IMR-90 (cell line): ENCODE results near the gene LINC00237. TPM values are rescaled to one million over a fixed set of nuclear protein-coding genes. Genes with fewer than 3 reads are reported as not detected.

Experiments used
- ATAC-seq: fragments of 200-7000 bp; cut with Tn5 transposase; 2 replicates; pipeline ENCODE4 v1.9.1; 2020; ENCODE audit warnings: low read depth, mild to moderate bottlenecking, moderate library complexity
- BruUV-seq: library from RNA; stranded (reverse); fragments of 400-500 nt; replicated peaks from 2 replicates; lab custom pipeline; 2021; lab: Mats Ljungman, UMichigan
- CTCF ChIA-PET: fragments of 300-600 bp; formaldehyde crosslinking; extraction: SDS; loops from one replicate; lab custom pipeline; 2021; ENCODE audit warnings: antibody characterized with exemption; lab: Yijun Ruan, JAX
- POLR2A ChIA-PET: fragments of 300-600 bp; sonication (Branson Sonifier 250); formaldehyde crosslinking; loops from one replicate; lab custom pipeline; 2022; ENCODE audit warnings: antibody characterized with exemption; ENCODE audit not compliant: unreplicated experiment; lab: Charles Lee
- DNase-seq: peaks from one replicate; pipeline ENCODE4 v3.0.0; 2013
- H2AFZ ChIP-seq: replicated peaks from 2 replicates; pipeline ENCODE3; 2013; ENCODE audit warnings: low read length, mild to moderate bottlenecking; ENCODE audit not compliant: poor library complexity
- H2AK5ac ChIP-seq: 2 replicates; pipeline ENCODE4 v1.6.1; 2013; ENCODE audit warnings: low read depth, low read length, inconsistent platforms
- H2AK9ac ChIP-seq: replicated peaks from 2 replicates; pipeline ENCODE3; 2013; ENCODE audit warnings: mild to moderate bottlenecking, low read depth, low read length, moderate library complexity; ENCODE audit not compliant: poor library complexity
- H2BK120ac ChIP-seq: 2 replicates; pipeline ENCODE4 v1.6.1; 2013; ENCODE audit warnings: low read depth, low read length, inconsistent platforms
- H2BK15ac ChIP-seq: 3 replicates; pipeline ENCODE4 v1.6.1; 2013; ENCODE audit warnings: low read depth, low read length, inconsistent platforms
- H2BK20ac ChIP-seq: 2 replicates; pipeline ENCODE4 v1.6.1; 2013; ENCODE audit warnings: low read depth, mild to moderate bottlenecking, inconsistent platforms, low read length, moderate library complexity
- H2BK5ac ChIP-seq: 2 replicates; pipeline ENCODE4 v1.6.1; 2013; ENCODE audit warnings: mild to moderate bottlenecking, low read depth, low read length, inconsistent platforms; ENCODE audit not compliant: poor library complexity, severe bottlenecking
- H3K14ac ChIP-seq: replicated peaks from 2 replicates; pipeline ENCODE4 v1.6.1; 2013; ENCODE audit warnings: low read depth, low read length, inconsistent platforms
- H3K18ac ChIP-seq: 2 replicates; pipeline ENCODE4 v1.6.1; 2013; ENCODE audit warnings: low read depth, low read length, control low read depth
- H3K23ac ChIP-seq: 2 replicates; pipeline ENCODE4 v1.6.1; 2013; ENCODE audit warnings: low read depth, low read length, inconsistent platforms
- H3K27ac ChIP-seq: 2 replicates; pipeline ENCODE4 v1.5.1; 2013; ENCODE audit warnings: mild to moderate bottlenecking, control low read depth, low read length; ENCODE audit not compliant: insufficient read depth
- H3K27me3 ChIP-seq: 2 replicates; pipeline ENCODE4 v1.6.1; 2013; ENCODE audit warnings: low read length; ENCODE audit not compliant: control insufficient read depth, insufficient read depth
- H3K36me3 ChIP-seq: 2 replicates; pipeline ENCODE4 v1.6.1; 2013; ENCODE audit warnings: low read length, mixed read lengths; ENCODE audit not compliant: control insufficient read depth, insufficient read depth
- H3K4ac ChIP-seq: 2 replicates; pipeline ENCODE4 v1.6.1; 2013; ENCODE audit warnings: low read depth, low read length, inconsistent platforms
- H3K4me1 ChIP-seq: 2 replicates; pipeline ENCODE4 v1.6.1; 2013; ENCODE audit warnings: low read length, mixed read lengths; ENCODE audit not compliant: control insufficient read depth, insufficient read depth
- H3K4me2 ChIP-seq: 2 replicates; pipeline ENCODE4 v1.6.1; 2013; ENCODE audit warnings: low read depth, mild to moderate bottlenecking, control low read depth, low read length, moderate library complexity
- H3K4me3 ChIP-seq: 2 replicates; pipeline ENCODE4 v1.5.1; 2013; ENCODE audit warnings: low read depth, mild to moderate bottlenecking, control low read depth, low read length, moderate library complexity; ENCODE audit not compliant: insufficient read depth
- H3K56ac ChIP-seq: 2 replicates; pipeline ENCODE4 v1.6.1; 2013; ENCODE audit warnings: low read length, inconsistent platforms; ENCODE audit not compliant: insufficient read depth; ENCODE audit errors: extremely low read depth
- H3K79me1 ChIP-seq, 2 experiments: 2 replicates each; pipeline ENCODE4 v1.6.1; 2013; ENCODE audit warnings: low read length in 2 of 2, inconsistent platforms in 1 of 2, low read depth in 1 of 2
- H3K9ac ChIP-seq: 2 replicates; pipeline ENCODE4 v1.6.1; 2013; ENCODE audit warnings: low read depth, low read length, control low read depth
- H3K9me1 ChIP-seq: 2 replicates; pipeline ENCODE4 v1.6.1; 2013; ENCODE audit warnings: low read length, inconsistent platforms; ENCODE audit not compliant: insufficient read depth
- H3K9me3 ChIP-seq: 2 replicates; pipeline ENCODE4 v1.6.1; 2013; ENCODE audit warnings: low read length; ENCODE audit not compliant: control insufficient read depth, insufficient read depth
- H4K20me1 ChIP-seq: 2 replicates; pipeline ENCODE4 v1.6.1; 2013; ENCODE audit warnings: low read length, inconsistent platforms; ENCODE audit not compliant: insufficient read depth
- H4K5ac ChIP-seq: 2 replicates; pipeline ENCODE4 v1.6.1; 2013; ENCODE audit warnings: mild to moderate bottlenecking, low read depth, low read length, control low read depth
- H4K8ac ChIP-seq, 2 experiments: 2 replicates each; pipeline ENCODE4 v1.6.1; 2013; ENCODE audit warnings: low read depth in 2 of 2, low read length in 2 of 2, control low read depth in 1 of 2, inconsistent platforms in 1 of 2
- H4K91ac ChIP-seq: 2 replicates; pipeline ENCODE4 v1.6.1; 2013; ENCODE audit warnings: low read depth, low read length, inconsistent platforms; ENCODE audit not compliant: insufficient read depth
- CEBPB ChIP-seq: IDR thresholded peaks from 2 replicates; pipeline ENCODE4 v1.6.1; 2012; ENCODE audit warnings: low read depth, low read length, improper control_type of control experiment
- MAFK ChIP-seq: IDR thresholded peaks from 2 replicates; pipeline ENCODE4 v1.6.1; 2012; ENCODE audit warnings: low read depth, low read length, improper control_type of control experiment
- MAZ ChIP-seq: IDR thresholded peaks from 2 replicates; pipeline ENCODE4 v1.6.1; 2012; ENCODE audit warnings: low read depth, mild to moderate bottlenecking, low read length, improper control_type of control experiment, moderate library complexity, borderline replicate concordance
- RFX5 ChIP-seq: IDR thresholded peaks from 2 replicates; pipeline ENCODE4 v1.8.0; 2012; ENCODE audit warnings: low read depth, mild to moderate bottlenecking, low read length, moderate library complexity
- SMC3 ChIP-seq: fragments of 150-350 bp; IDR thresholded peaks from 2 replicates; pipeline ENCODE4 v1.6.1; 2016; ENCODE audit warnings: low read depth, mild to moderate bottlenecking, antibody characterized with exemption, low read length, moderate library complexity
- WGBS, 2 experiments: methylation state at CpG; one replicate each; pipeline versions ENCODE4 v1.1.5 to v1.1.7; 2013; ENCODE audit warnings: missing lambda C conversion rate in 2 of 2; ENCODE audit not compliant: insufficient read length in 1 of 2; ENCODE audit errors: extremely low coverage in 2 of 2; 5-methylcytosine and 5-hydroxymethylcytosine counted together
- dilution Hi-C: fragments of 300-500 bp; cut with HindIII; formaldehyde crosslinking; loops from one replicate; pipeline ENCODE4 v1.14.3; 2018; ENCODE audit warnings: low sequenced_read_pairs; ENCODE audit not compliant: unreplicated experiment
- in situ Hi-C: fragments of 300-500 bp; cut with MboI; formaldehyde crosslinking; loops from 3 replicates; pipeline ENCODE4 v1.14.3; 2019; ENCODE audit warnings: low sequenced_read_pairs, inconsistent platforms, mixed read lengths
- intact Hi-C: fragments of 100-400 bp; cut with micrococcal nuclease; formaldehyde crosslinking; loops from 2 replicates; pipeline ENCODE4 v1.10.0; 2022
- polyA plus RNA-seq, 3 experiments: library from polyadenylated mRNA; depleted of rRNA; stranded (reverse); fragments of >200 nt; gene quantifications; 2 replicates each; pipeline ENCODE4 v1.2.3, GENCODE V29; 2012; ENCODE audit warnings: low replicate concordance in 1 of 3
- total RNA-seq: library from RNA; depleted of rRNA; stranded (reverse); fragments of >200 nt; gene quantifications from 2 replicates; pipeline ENCODE4 v1.2.3, GENCODE V29; 2012
- TF ChIP-seq, protein P1 (sequence below): fragments of 150-350 bp; IDR thresholded peaks from 2 replicates; pipeline ENCODE4 v1.6.1; 2017; ENCODE audit warnings: mild to moderate bottlenecking, antibody characterized with exemption, low read length, low read depth

The LINC00237 gene
- total and polyA plus RNA-seq, 2 of the 4 experiments (the other 2 are of a cell fraction), result not detected

DNA sequence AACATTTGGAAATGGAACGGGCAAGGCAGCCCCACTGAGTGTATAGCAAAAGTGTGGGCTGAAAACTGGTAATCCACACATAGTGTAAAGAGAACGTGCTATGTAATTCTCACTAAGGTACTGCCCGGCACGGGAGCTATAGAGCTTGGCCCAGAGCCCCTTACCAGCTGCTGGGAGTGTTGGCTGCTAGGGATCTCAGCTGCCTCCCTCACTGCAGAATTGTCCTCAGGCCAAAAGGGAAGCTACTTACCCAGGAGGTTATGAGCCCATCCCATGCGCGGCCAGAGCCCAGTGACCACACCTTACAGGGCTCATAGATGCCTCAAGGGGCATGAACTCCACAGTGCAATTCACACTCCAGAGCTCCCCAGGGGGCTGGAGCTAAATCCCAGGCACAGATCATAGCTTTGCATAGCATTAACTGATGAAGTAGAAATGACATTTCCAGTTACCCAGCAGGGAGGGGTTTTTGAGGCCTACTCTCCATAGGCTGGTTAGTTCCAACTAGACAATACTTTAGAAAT lies 56.8 kb downstream of the LINC00237 start:
- Histone ChIP-seq H3K23ac (no peak overlapping the region), H2BK15ac (no peak overlapping the region), H3K18ac (no peak overlapping the region), H4K91ac (no peak overlapping the region), H2BK20ac (no peak overlapping the region), H2AK9ac (no peak overlapping the region), H3K56ac (no peak overlapping the region), H2AK5ac (no peak overlapping the region), H3K9ac (no peak overlapping the region), H3K14ac (no peak overlapping the region), H3K9me3 (no peaks in the 10 kb centered on the region), H3K4me2 (no peak overlapping the region), H3K27ac (no peak overlapping the region), H2BK120ac (no peak overlapping the region), H3K79me1 (no peaks in the 10 kb centered on the region), H4K5ac (no peak overlapping the region), H3K4me3 (no peak overlapping the region), H4K20me1 (no peaks in the 10 kb centered on the region), H2AFZ (no peak overlapping the region), H3K4me1 (no peaks in the 10 kb centered on the region), H4K8ac (no peak overlapping the region), H3K4ac (no peak overlapping the region), H2BK5ac (no peak overlapping the region), H3K36me3 (no peaks in the 10 kb centered on the region), H3K27me3 (no peaks in the 10 kb centered on the region), H3K9me1 (no peaks in the 10 kb centered on the region)
- no TSS peak for BruUV-seq
- dilution Hi-C loops, result no loop called here
- POLR2A ChIA-PET, result no interaction called here
- no peak for DNase-seq
- CTCF ChIA-PET, result interaction anchor here (1.0 to 1.8 kb wide), 5 partner anchors 9 to 456 kb away, joined by 3 to 7 read pairs (median 4); no protein-coding TSS in a partner anchor
- intact Hi-C loops, result no loop called here
- in situ Hi-C loops, result no loop called here
- no peak for TF ChIP-seq RFX5
- TF ChIP-seq, protein P1, sequence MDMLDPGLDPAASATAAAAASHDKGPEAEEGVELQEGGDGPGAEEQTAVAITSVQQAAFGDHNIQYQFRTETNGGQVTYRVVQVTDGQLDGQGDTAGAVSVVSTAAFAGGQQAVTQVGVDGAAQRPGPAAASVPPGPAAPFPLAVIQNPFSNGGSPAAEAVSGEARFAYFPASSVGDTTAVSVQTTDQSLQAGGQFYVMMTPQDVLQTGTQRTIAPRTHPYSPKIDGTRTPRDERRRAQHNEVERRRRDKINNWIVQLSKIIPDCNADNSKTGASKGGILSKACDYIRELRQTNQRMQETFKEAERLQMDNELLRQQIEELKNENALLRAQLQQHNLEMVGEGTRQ, result no peak
- TF ChIP-seq SMC3, result no peak
- TF ChIP-seq MAZ, result no peak
- TF ChIP-seq CEBPB, result no peak
- no peak for TF ChIP-seq MAFK
- WGBS, 2 experiments, result no CpG with 5 or more reads among the region's 6 CpGs
- ATAC-seq, result no peak
